ENCODE data around the gene WDR91. TPM values are rescaled to one million over a fixed set of nuclear protein-coding genes. Genes with fewer than 3 reads are reported as not detected.
"Not testable (repeated sequence)": the region's sequence is repeated elsewhere in the genome, so short reads cannot be mapped to it uniquely, and the experiment has no call there.

The WDR91 gene
- total RNA-seq, 3 donors from 2014 or later (not counting 1 experiment from before 2014, with no cell fraction given) = 28.7 to 42.0 (median 39.2) TPM

GRCh38 chr7:135213831-135214230 is 2.5 kb upstream of the WDR91 start:
- H3K36me3 Mint-ChIP-seq = no peaks in the 10 kb centered on the region
- DNase-seq = no peak
- ATAC-seq = no peak
- no peak overlapping the region for H3K27ac Mint-ChIP-seq
- H3K27me3 Mint-ChIP-seq (ENCODE audit: low read depth in 2 of 2) = peaks cover 6 to 8% of the 10 kb centered on the region in 2 donors
- peaks cover 11 to 14% of the 10 kb centered on the region in 2 donors for H3K4me1 Mint-ChIP-seq
- Histone ChIP-seq H3K4me1 (ENCODE audit: control insufficient read depth, insufficient read depth, low read length) (peaks cover 16% of the 10 kb centered on the region), H3K4me3 (ENCODE audit: low read length) (no peak overlapping the region), H3K9me3 (ENCODE audit: control insufficient read depth, insufficient read depth, low read length) (no peaks in the 10 kb centered on the region), H3K27ac (ENCODE audit: low read length) (no peak overlapping the region), H3K36me3 (ENCODE audit: control insufficient read depth, insufficient read depth, low read length) (no peaks in the 10 kb centered on the region), H3K27me3 (ENCODE audit: control insufficient read depth, insufficient read depth, low read length) (no peaks in the 10 kb centered on the region)
- H3K9me3 Mint-ChIP-seq = no peaks in the 10 kb centered on the region
- intact Hi-C loops (cut with micrococcal nuclease) = loop anchor here (5.0 kb wide), 2 partner anchors 42 to 293 kb away; partner anchors contain the start of gene CYREN
- 85% methylated on average over 2 of the region's 2 CpGs for WGBS (ENCODE audit: insufficient coverage)
- peak overlapping the region; percentile 25 for H3K4me3 Mint-ChIP-seq
- no peak for TF ChIP-seq CTCF (IDR thresholded peaks at IDR 0.05)

- H3K27me3 Mint-ChIP-seq (ENCODE audit: low read depth in 2 of 2); H3K9me3 ChIP-seq (ENCODE audit: control insufficient read depth, insufficient read depth, low read length); H3K36me3 Mint-ChIP-seq; DNase-seq; H3K36me3 ChIP-seq (ENCODE audit: control insufficient read depth, insufficient read depth, low read length); H3K27me3 ChIP-seq (ENCODE audit: control insufficient read depth, insufficient read depth, low read length); ATAC-seq; H3K9me3 Mint-ChIP-seq: not testable (repeated sequence)
- WGBS (ENCODE audit: insufficient coverage) = 50% methylated on average over 22 of the region's 30 CpGs
- Histone ChIP-seq H3K27ac (ENCODE audit: low read length) (peak overlapping the region; percentile 80), H3K4me1 (ENCODE audit: control insufficient read depth, insufficient read depth, low read length) (peaks cover 24% of the 10 kb centered on the region), H3K4me3 (ENCODE audit: low read length) (peak overlapping the region; percentile 88)
- H3K4me1 Mint-ChIP-seq = peaks cover 17 to 31% of the 10 kb centered on the region in 2 donors
- intact Hi-C loops (cut with micrococcal nuclease) = loop anchor here (2.0 to 5.0 kb wide), 3 partner anchors 40 to 295 kb away; partner anchors contain the start of gene CYREN
- peak overlapping the region; percentile 91 to 95 for H3K27ac Mint-ChIP-seq
- peak overlapping the region; percentile 99 for H3K4me3 Mint-ChIP-seq
These were observed 790 bp upstream of the WDR91 start for GRCh38 chr7:135211946-135212685.

DNA sequence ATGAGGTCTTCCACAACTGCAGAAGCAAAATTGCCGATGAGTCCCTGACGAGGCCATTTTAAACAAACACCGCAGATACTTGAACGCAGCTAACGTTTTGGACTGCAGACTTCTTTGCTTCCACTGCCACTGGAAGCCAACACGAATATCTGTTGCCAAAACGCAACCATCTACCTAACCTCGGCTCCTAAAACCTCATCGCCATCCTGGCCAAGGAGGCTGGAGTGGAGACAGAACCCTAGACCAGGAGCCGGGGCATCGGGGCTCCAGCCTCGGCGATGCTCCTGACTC is 493 bp downstream of the WDR91 start:
- under 1% methylated on average over 13 of the region's 13 CpGs for WGBS (ENCODE audit: insufficient coverage)
- TF ChIP-seq CTCF (IDR thresholded peaks at IDR 0.05) = no peak
- Mint-ChIP-seq H3K36me3 (no peaks in the 10 kb centered on the region), H3K4me1 (peaks cover 17 to 35% of the 10 kb centered on the region in 2 donors), H3K9me3 (no peaks in the 10 kb centered on the region), H3K27me3 (ENCODE audit: low read depth in 2 of 2) (peaks cover 0 to 3% of the 10 kb centered on the region in 2 donors), H3K4me3 (peak overlapping the region; percentile 99), H3K27ac (peak overlapping the region; percentile 91 to 95)
- intact Hi-C loops (cut with micrococcal nuclease) = loop anchor here (2.0 to 5.0 kb wide), 3 partner anchors 39 to 296 kb away; partner anchors contain the start of gene CYREN
- peak in 1 of 2 donors; percentile 56 for DNase-seq
- peaks cover 3% of the 10 kb centered on the region for H3K36me3 ChIP-seq (ENCODE audit: control insufficient read depth, insufficient read depth, low read length)
- H3K4me3 ChIP-seq (ENCODE audit: low read length) = peak overlapping the region; percentile 85
- peaks cover 26% of the 10 kb centered on the region for H3K4me1 ChIP-seq (ENCODE audit: control insufficient read depth, insufficient read depth, low read length)
- no peaks in the 10 kb centered on the region for H3K9me3 ChIP-seq (ENCODE audit: control insufficient read depth, insufficient read depth, low read length)
- peak overlapping the region; percentile 87 for H3K27ac ChIP-seq (ENCODE audit: low read length)
- H3K27me3 ChIP-seq (ENCODE audit: control insufficient read depth, insufficient read depth, low read length) = no peaks in the 10 kb centered on the region
- ATAC-seq = no peak

DNA sequence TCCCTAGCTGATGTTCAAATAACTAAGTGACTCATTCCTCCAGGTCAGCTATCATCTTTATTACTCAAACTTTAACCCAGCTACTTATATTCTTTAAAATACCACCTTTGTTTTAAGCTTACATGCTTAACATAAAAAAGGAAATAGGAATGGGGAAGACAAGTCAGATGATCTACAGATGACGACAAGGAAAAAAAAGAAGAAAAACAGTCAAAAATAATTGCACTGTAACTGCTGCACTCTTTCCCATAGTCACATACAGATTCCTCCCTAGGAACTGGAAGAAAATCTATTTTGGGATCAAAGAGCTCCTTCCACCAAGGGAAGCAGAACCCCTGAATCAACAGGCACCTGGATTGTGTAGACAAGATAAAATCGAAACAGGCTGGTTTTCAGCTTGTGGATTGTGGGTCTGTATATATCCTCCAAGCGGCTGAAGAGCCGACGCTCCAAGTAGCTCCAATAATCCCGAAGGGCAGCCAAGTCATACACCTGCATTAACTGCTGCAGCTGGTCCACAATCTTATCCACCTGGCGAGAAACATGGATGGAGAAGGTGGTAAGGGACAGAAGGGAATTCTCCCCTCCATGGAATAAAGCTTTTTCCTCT is 2.0 kb downstream of the WDR91 start:
- no peak for TF ChIP-seq CTCF (IDR thresholded peaks at IDR 0.05)
- no peaks in the 10 kb centered on the region for H3K36me3 Mint-ChIP-seq
- no peak overlapping the region for H3K27ac Mint-ChIP-seq
- intact Hi-C loops (cut with micrococcal nuclease) = no loop called here
- Histone ChIP-seq H3K4me1 (ENCODE audit: control insufficient read depth, insufficient read depth, low read length) (peaks cover 26% of the 10 kb centered on the region), H3K4me3 (ENCODE audit: low read length) (no peak overlapping the region), H3K27me3 (ENCODE audit: control insufficient read depth, insufficient read depth, low read length) (no peaks in the 10 kb centered on the region), H3K36me3 (ENCODE audit: control insufficient read depth, insufficient read depth, low read length) (peaks cover 5% of the 10 kb centered on the region), H3K9me3 (ENCODE audit: control insufficient read depth, insufficient read depth, low read length) (no peaks in the 10 kb centered on the region), H3K27ac (ENCODE audit: low read length) (no peak overlapping the region)
- H3K27me3 Mint-ChIP-seq (ENCODE audit: low read depth in 2 of 2) = no peaks in the 10 kb centered on the region
- ATAC-seq = no peak
- no peaks in the 10 kb centered on the region for H3K9me3 Mint-ChIP-seq
- 81% methylated on average over 4 of the region's 7 CpGs for WGBS (ENCODE audit: insufficient coverage)
- no peak for DNase-seq
- peaks cover 17 to 35% of the 10 kb centered on the region in 2 donors for H3K4me1 Mint-ChIP-seq
- H3K4me3 Mint-ChIP-seq = peak overlapping the region; percentile 50
